GM21717 (cell line): Measurements from ENCODE around the gene USP33.
"Not testable (repeated sequence)": the region's sequence is repeated elsewhere in the genome, so short reads cannot be mapped to it uniquely, and the experiment has no call there.

Experiments used
- ATAC-seq: cut with Tn5 transposase; IDR thresholded peaks from one replicate; pipeline ENCODE4 v1.9.1; 2021; ENCODE audit warnings: mild to moderate bottlenecking, moderate library complexity; ENCODE audit not compliant: unreplicated experiment

The USP33 gene

DNA sequence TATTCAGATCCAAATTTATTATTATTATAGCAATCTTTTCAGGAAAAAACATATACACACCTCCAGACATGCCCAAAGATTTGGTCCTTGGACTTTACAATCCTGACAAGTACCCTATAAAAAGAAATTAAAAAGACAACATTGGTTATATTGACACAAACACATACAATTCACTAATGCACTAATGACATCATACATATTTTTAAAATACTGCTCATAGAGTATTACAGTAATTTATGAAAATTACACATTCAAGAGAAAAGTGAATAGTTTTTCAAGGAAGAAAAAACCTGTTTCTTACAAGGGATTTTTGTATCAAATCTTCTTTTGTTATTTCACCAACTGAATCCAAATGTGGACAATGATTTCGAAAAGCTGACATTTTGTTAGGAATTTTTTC, 18.3 kb downstream of the USP33 start:
- no peak for ATAC-seq

DNA sequence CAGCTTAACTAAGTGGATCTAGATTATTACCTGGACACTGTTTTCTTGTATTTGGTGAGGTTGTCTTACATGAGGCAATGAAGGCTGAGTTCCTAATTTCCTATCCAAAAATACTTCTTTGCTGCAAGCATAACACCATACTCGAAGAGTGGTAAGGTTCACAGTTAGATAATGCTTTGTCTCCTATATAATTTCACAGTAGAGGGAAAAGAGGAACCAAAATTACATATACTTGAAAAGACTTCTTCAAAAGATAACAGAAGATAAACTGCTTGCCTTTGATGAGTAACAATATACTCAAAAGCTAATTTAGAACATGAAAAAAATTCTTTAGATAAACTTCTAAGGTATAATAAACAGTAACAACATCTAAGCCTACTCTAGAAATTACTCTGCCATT, 20.4 kb downstream of the USP33 start:
- no peak for ATAC-seq

DNA sequence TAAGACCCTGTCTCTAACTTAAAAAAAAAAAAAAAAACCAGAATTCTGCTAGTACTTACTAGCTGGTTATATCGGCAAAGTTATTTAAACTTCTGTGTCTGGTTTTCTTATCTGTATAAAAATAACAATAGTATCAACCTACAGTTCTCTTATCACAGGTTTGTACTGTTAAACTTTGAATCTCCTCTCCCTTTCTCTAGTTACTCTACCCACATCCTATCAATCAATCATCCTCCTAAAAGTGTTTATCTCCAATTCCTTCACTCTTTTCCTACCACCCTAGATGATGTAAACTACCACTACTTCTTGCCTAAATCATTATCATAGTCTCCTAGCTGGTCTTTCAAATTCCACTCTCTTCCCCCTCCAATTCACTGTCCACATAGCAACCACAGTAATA, 27.6 kb downstream of the USP33 start:
- ATAC-seq: no peak

DNA sequence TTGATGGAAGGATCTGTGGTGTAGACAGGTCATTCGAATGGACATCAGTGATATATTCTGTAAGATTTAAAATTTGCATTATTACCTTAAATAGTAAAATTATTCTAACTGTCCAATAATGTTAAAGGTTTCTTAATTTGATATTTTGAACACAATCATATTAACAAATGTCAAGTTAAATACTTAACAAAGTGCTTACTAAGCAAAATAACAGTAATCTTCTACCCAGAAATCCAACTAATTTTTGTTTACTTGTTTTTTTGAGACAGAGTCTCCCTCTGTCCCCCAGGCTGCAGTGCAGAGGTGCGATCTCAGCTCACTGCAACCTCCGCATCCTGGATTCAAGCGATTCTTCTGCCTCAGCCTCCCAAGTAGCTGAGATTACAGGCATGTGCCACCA, 33.9 kb downstream of the USP33 start:
- ATAC-seq: no peak

- ATAC-seq: no peak
These were observed 41.5 kb downstream of the USP33 start for GRCh38 chr1:77718181-77718580.

GRCh38 chr1:77716065-77716464, 43.6 kb downstream of the USP33 start:
- ATAC-seq: no peak

DNA sequence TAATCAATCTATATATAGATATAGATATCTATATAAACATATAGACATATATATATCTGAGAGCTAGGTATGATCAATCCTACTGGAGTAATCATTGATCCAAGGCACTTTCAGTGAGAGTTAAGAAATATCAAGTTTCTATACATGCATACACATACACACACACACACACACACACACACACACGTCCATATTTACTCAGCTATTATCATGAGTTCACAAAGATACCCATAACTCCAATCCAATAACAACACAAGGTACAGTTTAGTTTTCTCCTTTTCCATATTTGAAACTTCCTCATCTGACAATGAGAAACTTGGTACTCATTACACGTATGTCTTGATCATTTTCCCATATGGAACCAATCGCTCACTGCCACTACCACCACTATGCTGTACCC, 49.9 kb downstream of the USP33 start:
- ATAC-seq: no peak

GRCh38 chr1:77706321-77706720, 53.3 kb downstream of the USP33 start:
- ATAC-seq: no peak

- no peak for ATAC-seq
These were observed 54.9 kb downstream of the USP33 start for GRCh38 chr1:77704736-77705135.

DNA sequence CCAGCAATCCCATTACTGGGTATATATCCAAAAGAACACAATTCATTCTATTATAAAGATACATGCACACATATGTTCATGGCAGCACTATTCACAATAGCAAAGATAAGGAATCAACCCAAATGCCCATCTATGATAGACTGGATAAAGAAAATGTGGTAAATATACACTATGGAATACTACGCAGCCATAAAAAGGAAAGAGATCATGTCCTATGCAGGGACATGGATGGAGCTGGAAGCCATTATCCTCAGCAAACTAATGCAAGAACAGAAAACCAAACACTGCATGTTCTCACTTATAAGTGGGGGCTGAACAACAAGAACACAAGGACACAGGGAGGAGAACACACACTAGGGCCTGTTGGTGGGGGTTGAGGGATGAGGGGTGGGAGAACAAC, 60.0 kb downstream of the USP33 start:
- ATAC-seq: not testable (repeated sequence)

- no peak for ATAC-seq
These were observed 62.2 kb downstream of the USP33 start for GRCh38 chr1:77697441-77697840.

DNA sequence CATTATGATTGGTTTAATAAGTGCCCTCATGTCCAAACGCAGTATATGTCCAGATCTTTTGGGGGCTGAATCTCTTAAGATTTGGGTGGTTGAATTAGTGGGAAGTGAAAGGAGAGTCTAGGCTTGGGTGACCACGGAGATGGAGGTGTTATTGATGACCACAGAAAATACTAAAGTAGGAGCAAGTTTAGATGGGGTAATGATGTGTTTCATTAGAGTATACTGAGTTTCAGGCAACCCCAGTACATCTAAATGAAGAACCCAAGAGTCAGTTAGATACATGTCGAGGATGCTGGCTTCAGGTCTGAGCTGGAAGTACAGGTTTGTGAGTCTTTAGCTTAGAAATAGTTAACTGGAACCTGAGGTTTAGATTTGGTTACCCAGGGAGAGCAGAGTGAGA, 70.7 kb downstream of the USP33 start:
- ATAC-seq: no peak

GRCh38 chr1:77687519-77687906, 72.1 kb downstream of the USP33 start:
- ATAC-seq: no peak

- ATAC-seq: no peak
These were observed 72.7 kb downstream of the USP33 start for GRCh38 chr1:77686796-77687518.

GRCh38 chr1:77683160-77684148, 76.2 kb downstream of the USP33 start:
- peak; percentile 76 for ATAC-seq

DNA sequence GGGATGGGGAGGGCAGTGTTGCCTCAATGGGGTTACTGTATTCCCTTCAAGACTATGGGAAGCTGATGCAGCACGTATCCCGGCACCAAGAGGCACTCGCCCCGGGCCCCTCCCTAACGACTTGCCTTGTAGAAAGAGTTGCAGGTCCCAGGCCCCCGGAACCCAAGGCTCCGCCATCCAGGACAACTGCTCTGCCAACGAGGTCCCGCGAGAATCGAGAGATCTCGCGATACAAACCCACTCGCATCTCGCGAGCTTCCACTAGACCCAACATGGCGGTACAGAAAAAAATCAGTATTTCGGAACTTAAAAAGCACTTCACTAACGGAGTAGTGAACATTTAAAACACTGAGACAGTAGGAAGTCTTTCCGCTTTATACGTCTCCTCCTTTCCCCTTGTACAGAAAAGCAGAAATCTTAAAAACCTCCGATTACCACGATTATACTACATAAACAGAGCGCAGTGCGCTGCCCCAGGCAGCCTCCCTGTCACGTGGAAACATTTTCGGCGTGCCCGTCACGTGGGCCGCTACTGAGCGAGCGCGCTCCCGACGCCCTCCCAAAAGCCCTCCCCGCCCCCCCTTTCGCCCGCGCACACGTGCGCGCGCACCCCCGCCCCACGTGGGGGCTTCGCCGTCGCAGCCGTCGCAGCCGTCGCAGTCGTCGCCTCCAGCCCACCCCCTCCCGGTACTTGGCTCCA, 77.0 kb downstream of the USP33 start, which contains the start of gene ZZZ3:
ZZZ3 (minus strand) TSS at position 199 of the 700 bp plus-strand sequence. CDS start 49,304 bp downstream, outside the sequence.
- ATAC-seq: peak; percentile 78

GRCh38 chr1:77680173-77680572, 79.5 kb downstream of the USP33 start:
- no peak for ATAC-seq

DNA sequence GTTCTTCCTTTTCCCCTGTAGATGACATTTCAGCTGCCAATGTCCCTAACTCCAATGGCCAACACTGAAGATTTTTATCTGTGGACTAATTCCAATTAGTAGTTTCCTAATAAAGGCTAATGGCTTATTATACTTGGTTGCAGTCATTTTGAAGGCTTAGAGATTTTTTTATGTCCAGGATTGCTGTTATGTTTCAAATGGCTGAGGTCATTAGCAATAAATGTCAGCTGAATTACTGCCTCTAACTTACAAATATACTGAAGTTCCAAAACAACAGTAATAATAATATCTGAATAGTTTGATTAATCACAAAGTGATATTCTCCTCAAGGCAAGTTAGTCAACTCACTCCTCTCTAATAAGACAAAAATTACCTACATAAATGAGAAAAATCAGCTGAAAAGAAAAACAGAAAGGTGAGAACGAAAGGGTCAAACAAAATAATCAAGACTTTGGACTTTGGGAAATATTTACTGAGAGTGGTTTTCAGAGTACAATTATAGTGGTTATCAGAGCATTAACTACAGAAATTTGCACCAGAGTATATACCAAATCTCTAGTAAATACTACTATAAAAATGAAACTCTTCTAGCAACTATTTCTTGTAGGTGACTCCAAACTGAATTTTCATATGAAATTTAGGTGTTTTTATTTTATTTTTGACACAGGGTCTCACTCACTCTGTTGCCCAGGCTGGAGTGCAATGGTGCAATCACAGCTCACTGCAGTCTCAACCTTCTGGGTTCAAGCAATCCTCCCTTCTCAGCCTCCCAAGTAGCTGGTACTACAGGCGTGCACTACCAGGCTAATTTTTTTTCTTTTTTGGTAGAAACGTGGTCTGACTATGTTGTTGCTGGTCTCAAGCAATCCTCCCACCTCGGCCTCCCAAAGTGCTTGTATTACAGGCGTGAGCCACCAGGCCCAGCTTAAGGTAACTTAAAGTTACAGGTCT, 80.7 kb downstream of the USP33 start:
- no peak for ATAC-seq

- ATAC-seq: not testable (repeated sequence)
These were observed 84.8 kb downstream of the USP33 start for GRCh38 chr1:77674807-77675206.

GRCh38 chr1:77673716-77674355, 85.8 kb downstream of the USP33 start:
- ATAC-seq: no peak
